Panc1 (cell line): Measurements from ENCODE around the gene EOLA1.

Source experiments
- CTCF ChIP-seq: fragments of 450-650 bp; IDR thresholded peaks from 2 replicates; pipeline ENCODE4 v1.5.1; 2017; ENCODE audit warnings: mild to moderate bottlenecking
- REST ChIP-seq, 2 experiments: IDR thresholded peaks; 2 replicates each; pipeline ENCODE4 v1.6.1; 2011 to 2012; ENCODE audit warnings: low read depth in 2 of 2, control low read depth in 1 of 2, low read length in 1 of 2, mild to moderate bottlenecking in 1 of 2, moderate library complexity in 1 of 2; ENCODE audit not compliant: insufficient read depth in 1 of 2

DNA sequence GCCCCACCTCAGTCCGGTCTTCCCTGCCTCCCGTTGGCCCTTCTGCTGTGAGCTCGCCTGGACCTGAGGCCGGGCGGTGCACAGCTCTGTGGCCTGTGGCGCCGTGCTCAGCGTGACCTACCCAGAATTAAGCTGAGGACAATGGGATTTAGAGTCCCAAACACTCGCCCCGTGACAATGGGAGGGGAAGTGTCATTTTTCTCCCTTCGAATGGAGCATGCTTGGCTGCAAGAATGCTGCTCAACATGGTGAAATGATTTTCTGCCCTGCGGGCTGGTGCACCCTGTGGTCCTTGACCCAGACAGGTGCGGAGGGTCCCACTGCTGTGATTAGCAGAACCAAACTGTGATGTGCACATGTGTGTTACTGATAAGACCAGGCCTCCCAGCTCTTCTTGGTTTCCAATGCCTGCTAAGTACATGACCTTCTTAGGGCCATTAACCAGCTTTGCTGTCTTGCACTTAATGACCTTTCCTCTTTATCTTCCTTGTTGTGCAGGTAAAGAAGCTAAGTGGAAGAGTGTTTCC, 772 bp downstream of the EOLA1 start:
- TF ChIP-seq CTCF (no peak), REST (IDR thresholded peaks at IDR 0.05; ENCODE audit: insufficient read depth in 1 of 2, low read depth in 2 of 2, low read length in 1 of 2) (no peak)
